Epithelial cell of esophagus (primary cell): ENCODE results near the gene PHF13.

Source experiments
- DNase-seq: peaks from one replicate; pipeline ENCODE4 v3.0.0; 2010; ENCODE audit warnings: low read depth
- H3K4me3 ChIP-seq: 2 replicates; pipeline ENCODE4 v1.5.1; 2011; ENCODE audit warnings: mild to moderate bottlenecking, low read length, control low read depth
- TF ChIP-seq, protein P1 (sequence below): IDR thresholded peaks from 2 replicates; pipeline ENCODE4 v1.5.1; 2011; ENCODE audit warnings: low read depth, mild to moderate bottlenecking, low read length, control low read depth, inconsistent platforms; ENCODE audit not compliant: insufficient read depth; ENCODE audit errors: missing control alignments

PHF13 gene

DNA sequence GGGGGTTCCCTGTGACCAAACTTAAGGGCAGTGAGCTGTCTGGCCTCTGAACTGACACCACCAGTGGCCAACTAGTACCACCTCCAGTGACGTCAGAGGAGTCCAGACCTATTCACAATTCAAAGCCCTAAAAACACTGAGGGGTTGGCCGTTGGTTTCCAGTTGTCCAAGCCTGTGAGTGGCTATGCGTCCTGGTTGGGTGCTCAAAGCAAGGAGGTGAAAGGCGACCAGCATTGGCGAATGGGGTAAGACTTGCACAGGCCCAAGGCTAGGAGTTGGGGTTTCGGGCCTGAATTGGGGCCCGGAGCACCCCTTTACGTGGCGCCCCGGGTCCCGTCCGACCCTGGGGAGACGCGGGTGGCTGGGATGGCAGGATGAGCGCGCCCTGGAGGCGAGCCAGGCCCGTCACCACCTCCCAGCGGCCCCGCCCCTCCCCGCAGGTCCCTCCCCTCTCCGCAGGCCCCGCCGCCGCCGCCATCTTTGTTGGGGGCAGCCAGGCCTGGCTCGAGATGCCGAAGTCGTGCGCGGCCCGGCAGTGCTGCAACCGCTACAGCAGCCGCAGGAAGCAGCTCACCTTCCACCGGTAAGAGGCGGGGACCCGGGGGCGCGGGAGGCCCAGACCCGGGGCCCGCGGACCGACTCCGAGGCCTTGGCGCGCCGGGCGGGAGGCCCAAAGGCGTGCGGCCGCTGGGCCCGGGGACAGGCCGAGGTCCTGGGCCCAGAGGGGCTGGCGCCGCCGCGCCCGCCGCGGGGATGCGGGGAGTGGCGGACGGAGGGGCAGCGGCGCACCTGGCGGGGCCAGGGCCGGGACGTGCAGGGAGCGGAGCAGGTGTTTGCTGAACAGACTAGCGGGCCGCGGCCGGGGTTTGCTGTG, 11.4 kb downstream of the PHF13 start, which contains the start of gene THAP3:
Gene THAP3 (plus strand): TSS at position 159 of the 874 bp plus-strand sequence. CDS start 351 bp downstream, at position 510.
- H3K4me3 ChIP-seq, result peak within 1 kb of the TSS; percentile 67
- DNase-seq, result peak; percentile 89
- TF ChIP-seq, protein P1, sequence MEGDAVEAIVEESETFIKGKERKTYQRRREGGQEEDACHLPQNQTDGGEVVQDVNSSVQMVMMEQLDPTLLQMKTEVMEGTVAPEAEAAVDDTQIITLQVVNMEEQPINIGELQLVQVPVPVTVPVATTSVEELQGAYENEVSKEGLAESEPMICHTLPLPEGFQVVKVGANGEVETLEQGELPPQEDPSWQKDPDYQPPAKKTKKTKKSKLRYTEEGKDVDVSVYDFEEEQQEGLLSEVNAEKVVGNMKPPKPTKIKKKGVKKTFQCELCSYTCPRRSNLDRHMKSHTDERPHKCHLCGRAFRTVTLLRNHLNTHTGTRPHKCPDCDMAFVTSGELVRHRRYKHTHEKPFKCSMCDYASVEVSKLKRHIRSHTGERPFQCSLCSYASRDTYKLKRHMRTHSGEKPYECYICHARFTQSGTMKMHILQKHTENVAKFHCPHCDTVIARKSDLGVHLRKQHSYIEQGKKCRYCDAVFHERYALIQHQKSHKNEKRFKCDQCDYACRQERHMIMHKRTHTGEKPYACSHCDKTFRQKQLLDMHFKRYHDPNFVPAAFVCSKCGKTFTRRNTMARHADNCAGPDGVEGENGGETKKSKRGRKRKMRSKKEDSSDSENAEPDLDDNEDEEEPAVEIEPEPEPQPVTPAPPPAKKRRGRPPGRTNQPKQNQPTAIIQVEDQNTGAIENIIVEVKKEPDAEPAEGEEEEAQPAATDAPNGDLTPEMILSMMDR, result no peak

DNA sequence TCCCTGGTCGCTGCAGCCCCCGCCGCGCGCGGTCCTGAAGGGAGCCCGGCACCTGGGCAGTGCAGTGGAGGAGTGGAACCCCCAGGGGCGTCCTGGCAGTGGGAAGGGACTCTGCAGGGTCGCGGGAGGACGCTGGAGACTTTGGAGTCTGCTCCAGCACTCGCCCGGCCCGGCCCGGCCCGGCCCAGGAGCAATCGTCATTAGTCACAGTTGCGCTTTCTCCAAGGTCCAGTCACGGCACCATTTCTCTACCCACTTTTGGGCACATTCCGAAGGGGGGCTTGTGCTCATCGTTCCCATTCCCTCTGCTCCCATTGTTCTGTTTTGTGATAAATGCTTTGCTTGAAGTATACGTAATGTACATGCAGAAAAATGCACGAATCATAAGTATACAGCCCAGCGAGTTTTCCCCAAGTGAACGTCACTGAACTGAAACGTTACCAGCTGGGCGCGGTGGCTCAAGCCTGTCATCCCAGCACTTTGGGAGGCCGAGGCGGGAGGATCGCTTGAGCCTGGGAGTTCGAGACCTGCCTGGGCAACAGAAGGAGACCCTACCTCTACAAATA, 12.1 kb downstream of the PHF13 start:
- peak overlapping the region; percentile 67 for H3K4me3 ChIP-seq
- peak; percentile 66 for DNase-seq

DNA sequence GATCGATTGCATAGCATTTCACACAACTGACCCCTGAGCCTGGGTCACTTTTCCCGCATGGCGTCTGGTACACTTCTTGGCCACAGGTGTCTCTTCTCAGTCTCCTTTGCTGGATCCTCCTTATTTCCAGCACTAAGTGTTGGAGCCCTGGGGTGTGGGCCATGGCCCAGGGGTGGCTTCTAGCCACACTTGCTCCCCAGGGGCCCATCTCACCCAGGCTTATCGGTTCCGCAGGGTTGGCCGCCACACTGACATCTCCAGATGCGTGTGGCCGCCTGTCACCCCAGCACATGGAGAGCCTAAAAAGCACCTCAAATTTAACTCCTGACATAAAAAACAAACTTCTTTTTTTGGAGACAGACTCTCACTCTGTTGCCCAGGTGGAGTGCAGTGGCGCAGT, 13.5 kb downstream of the PHF13 start:
- no peak overlapping the region for H3K4me3 ChIP-seq
- TF ChIP-seq, protein P1, result no peak
- no peak for DNase-seq

More for the DNA sequence above, 12.1 kb downstream of the PHF13 start:
- TF ChIP-seq, protein P1, result no peak

DNA sequence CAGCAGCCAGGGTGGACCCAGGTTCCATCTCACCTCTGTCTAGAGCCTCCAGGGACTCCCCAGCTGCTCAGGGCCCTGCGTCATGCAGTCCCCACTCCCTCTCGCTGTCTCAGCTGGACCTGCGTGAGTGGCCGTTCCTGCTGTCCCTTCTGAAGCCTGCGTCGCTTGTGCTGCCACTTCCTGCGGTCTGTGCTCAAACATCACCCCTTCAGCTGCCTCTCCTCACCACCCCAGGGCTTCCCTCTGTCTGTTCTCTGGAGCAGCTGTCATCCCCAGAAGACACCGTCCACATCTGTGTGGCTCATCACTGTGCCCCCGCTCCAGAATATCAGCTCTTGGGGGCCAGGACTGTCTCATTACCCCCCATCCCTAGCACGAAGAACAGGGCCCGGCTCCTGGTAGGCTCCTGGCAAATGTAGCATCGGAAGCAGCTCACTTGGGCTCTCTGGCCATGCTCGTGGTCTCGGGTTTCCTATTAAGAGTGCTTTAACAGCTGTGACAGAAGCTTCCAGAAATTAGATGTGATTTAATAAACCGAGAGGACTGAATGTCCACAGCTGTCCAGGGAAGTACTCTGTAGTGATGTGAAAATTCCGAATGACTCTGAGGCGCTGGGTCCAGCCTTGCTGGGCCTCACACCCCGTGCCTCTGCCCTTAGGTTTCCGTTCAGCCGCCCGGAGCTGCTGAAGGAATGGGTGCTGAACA, 14.5 kb downstream of the PHF13 start:
- no peak for DNase-seq
- TF ChIP-seq, protein P1, result no peak
- H3K4me3 ChIP-seq, result no peak overlapping the region

DNA sequence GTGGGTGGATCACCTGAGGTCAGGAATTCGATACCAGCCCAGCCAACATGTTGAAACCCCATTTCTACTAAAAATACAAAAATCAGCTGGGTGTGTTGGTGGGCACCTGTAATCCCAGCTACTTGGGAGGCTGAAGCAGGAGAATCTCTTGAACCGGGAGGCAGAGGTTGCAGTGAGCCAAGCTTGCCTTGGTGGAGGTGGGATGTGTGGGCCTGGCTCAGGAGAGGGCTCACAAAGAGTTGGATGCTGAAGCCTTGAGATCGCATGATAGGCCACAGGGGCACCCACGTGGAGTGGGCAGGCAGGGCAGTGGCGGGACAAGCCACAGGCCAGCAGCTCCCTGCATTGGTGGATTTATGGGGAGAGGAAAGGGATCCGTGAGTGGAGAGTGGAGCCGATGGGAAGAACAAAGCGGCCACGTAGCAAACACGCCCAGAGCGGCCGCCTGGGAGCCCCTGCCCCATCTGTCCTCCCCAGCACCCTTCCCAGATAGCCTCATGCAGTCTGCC, 15.5 kb downstream of the PHF13 start:
- TF ChIP-seq, protein P1, result no peak
- no peak for DNase-seq
- H3K4me3 ChIP-seq, result no peak overlapping the region

DNA sequence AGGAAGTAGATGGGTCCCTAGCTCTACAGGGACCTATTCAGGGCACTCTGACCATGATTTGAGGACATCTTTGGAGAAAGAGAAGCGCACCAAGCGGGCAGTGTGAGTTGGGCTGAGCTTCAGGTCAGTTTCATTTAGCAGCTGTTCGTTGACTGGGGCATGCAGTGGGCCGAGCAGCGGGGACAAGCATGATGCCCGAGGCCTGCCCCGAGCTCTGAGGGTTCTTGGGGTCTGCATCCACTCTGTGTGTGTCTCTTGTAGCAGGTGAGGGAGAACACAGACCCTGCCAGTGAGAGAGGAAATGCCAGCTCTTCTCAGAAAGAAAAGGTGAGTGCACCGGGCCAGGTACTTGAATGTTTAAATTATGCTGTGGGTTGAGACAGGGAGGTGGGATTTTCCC, 16.5 kb downstream of the PHF13 start:
- no peak for DNase-seq
- TF ChIP-seq, protein P1, result no peak

More for the DNA sequence above, 16.5 kb downstream of the PHF13 start:
- H3K4me3 ChIP-seq, result no peak overlapping the region
